A673 (cell line): Measurements from ENCODE around the gene FUT9. TPM values are rescaled to one million over a fixed set of nuclear protein-coding genes. Genes with fewer than 3 reads are reported as not detected.

Source experiments
- BruUV-seq: library from RNA; stranded (reverse); fragments of 400-500 nt; replicated peaks from 2 replicates; lab custom pipeline; 2021; lab: Mats Ljungman, UMichigan
- CTCF ChIA-PET: fragments of 300-600 bp; sonication (Branson Sonifier 250); formaldehyde crosslinking; loops from one replicate; lab custom pipeline; 2022; ENCODE audit warnings: antibody characterized with exemption; lab: Charles Lee
- POLR2A ChIA-PET: fragments of 300-600 bp; sonication (Branson Sonifier 250); formaldehyde crosslinking; loops from one replicate; lab custom pipeline; 2022; ENCODE audit warnings: antibody characterized with exemption; ENCODE audit not compliant: low non-redundant PET; lab: Charles Lee
- DNase-seq: peaks from one replicate; pipeline ENCODE4 v3.0.0-alpha.2; 2015; ENCODE audit warnings: low spot score
- H3K27ac ChIP-seq: fragments of 200-600 bp; sonication (generic); 2 replicates; pipeline ENCODE4 v1.5.1; 2016; ENCODE audit warnings: mixed run types, low read depth, mild to moderate bottlenecking, mixed read lengths, antibody characterized with exemption, low read length; ENCODE audit not compliant: poor library complexity, severe bottlenecking
- H3K27me3 ChIP-seq: fragments of 200-600 bp; sonication (generic); replicated peaks from 2 replicates; pipeline ENCODE4 v1.6.1; 2017; ENCODE audit warnings: mixed run types, low read depth, mild to moderate bottlenecking, mixed read lengths, antibody characterized with exemption, low read length; ENCODE audit not compliant: insufficient read depth, poor library complexity
- H3K36me3 ChIP-seq: fragments of 200-600 bp; sonication (generic); 2 replicates; pipeline ENCODE4 v1.6.1; 2016; ENCODE audit warnings: mixed run types, mild to moderate bottlenecking, mixed read lengths, antibody characterized with exemption, low read length; ENCODE audit not compliant: insufficient read depth, poor library complexity, severe bottlenecking
- H3K4me1 ChIP-seq: fragments of 200-600 bp; sonication (generic); 2 replicates; pipeline ENCODE4 v1.6.1; 2017; ENCODE audit warnings: mixed run types, mild to moderate bottlenecking, mixed read lengths, antibody characterized with exemption, low read length; ENCODE audit not compliant: insufficient read depth, poor library complexity, severe bottlenecking
- H3K4me3 ChIP-seq: fragments of 200-600 bp; sonication (generic); 2 replicates; pipeline ENCODE4 v1.5.1; 2016; ENCODE audit warnings: low read depth, mixed run types, mild to moderate bottlenecking, mixed read lengths, low read length; ENCODE audit not compliant: poor library complexity, severe bottlenecking
- H3K9me3 ChIP-seq: fragments of 200-600 bp; sonication (generic); 2 replicates; pipeline ENCODE4 v1.6.1; 2016; ENCODE audit warnings: mixed run types, low read depth, mild to moderate bottlenecking, mixed read lengths, antibody characterized with exemption, low read length; ENCODE audit not compliant: poor library complexity, severe bottlenecking
- CTCF ChIP-seq: fragments of 300-800, 200-600 bp; sonication (generic); conservative IDR thresholded peaks from 2 replicates; pipeline ENCODE4 v1.5.1; 2017; ENCODE audit warnings: low read depth, mild to moderate bottlenecking, antibody characterized with exemption, low read length, moderate library complexity, mixed read lengths
- EZH2 ChIP-seq: fragments of 200-600 bp; sonication (generic); IDR thresholded peaks from 2 replicates; pipeline ENCODE4 v1.6.1; 2017; ENCODE audit warnings: borderline replicate concordance, low read depth, mild to moderate bottlenecking, mixed read lengths, antibody characterized with exemption, low read length; ENCODE audit not compliant: poor library complexity, severe bottlenecking
- intact Hi-C: fragments of 100-400 bp; cut with micrococcal nuclease; formaldehyde crosslinking; loops from one replicate; pipeline ENCODE4 v1.10.0; 2022; ENCODE audit not compliant: unreplicated experiment
- total RNA-seq: library from RNA; stranded (reverse); gene quantifications from 2 replicates; pipeline ENCODE4 v1.2.3, GENCODE V29; 2021

FUT9 gene
- total RNA-seq, 1 experiment from 2014 or later: 4.3 TPM

DNA sequence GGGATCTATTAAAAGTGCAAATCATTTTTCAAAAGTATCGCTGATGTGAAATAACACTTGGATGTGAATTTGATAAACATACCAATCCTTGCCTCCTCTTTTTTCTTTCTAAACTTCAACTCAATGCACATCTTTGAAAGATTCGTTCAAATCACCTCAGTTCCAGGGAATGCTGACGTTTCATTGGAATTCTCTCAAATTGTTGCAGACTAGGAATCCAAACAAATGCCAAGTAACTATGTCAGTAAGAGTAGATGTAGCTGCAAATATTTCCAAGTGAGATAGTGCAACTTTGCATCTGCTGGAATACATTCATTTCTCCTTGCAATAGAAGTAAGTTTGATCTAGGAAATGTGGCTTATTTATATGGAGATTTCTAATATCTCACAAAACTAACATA, 220.7 kb downstream of the FUT9 start:
- H3K27ac ChIP-seq: no peak overlapping the region
- no peaks in the 10 kb centered on the region for H3K36me3 ChIP-seq
- POLR2A ChIA-PET: no interaction called here
- intact Hi-C loops: no loop called here
- H3K4me3 ChIP-seq: no peak overlapping the region
- no peak for DNase-seq
- no TSS peak for BruUV-seq
- no peaks in the 10 kb centered on the region for H3K4me1 ChIP-seq
- no peaks in the 10 kb centered on the region for H3K9me3 ChIP-seq
- no peaks in the 10 kb centered on the region for H3K27me3 ChIP-seq
- TF ChIP-seq EZH2 (no peak), CTCF (no peak)
- CTCF ChIA-PET: no interaction called here

GRCh38 chr6:96237638-96238347, 222.0 kb downstream of the FUT9 start:
- Histone ChIP-seq H3K27ac (no peak overlapping the region), H3K36me3 (no peaks in the 10 kb centered on the region), H3K4me1 (no peaks in the 10 kb centered on the region), H3K9me3 (no peaks in the 10 kb centered on the region), H3K4me3 (no peak overlapping the region), H3K27me3 (no peaks in the 10 kb centered on the region)
- ChIA-PET CTCF (no interaction called here), POLR2A (no interaction called here)
- no peak for DNase-seq
- no peak for TF ChIP-seq EZH2
- no peak for TF ChIP-seq CTCF
- intact Hi-C loops: no loop called here
- BruUV-seq: no TSS peak

GRCh38 chr6:96246563-96246962, 230.8 kb downstream of the FUT9 start:
- Histone ChIP-seq H3K27ac (no peak overlapping the region), H3K36me3 (no peaks in the 10 kb centered on the region), H3K4me1 (no peaks in the 10 kb centered on the region), H3K27me3 (no peaks in the 10 kb centered on the region), H3K9me3 (no peaks in the 10 kb centered on the region), H3K4me3 (no peak overlapping the region)
- no peak for DNase-seq
- no TSS peak for BruUV-seq
- CTCF ChIA-PET: no interaction called here
- intact Hi-C loops: no loop called here
- POLR2A ChIA-PET: no interaction called here
- TF ChIP-seq CTCF (no peak), EZH2 (no peak)
